PC-9 (cell line): ENCODE data around the gene TBX18.

Source experiments
- CTCF ChIP-seq: fragments of 200-600 bp; sonication (generic); conservative IDR thresholded peaks from 2 replicates; pipeline ENCODE4 v1.6.1; 2017; ENCODE audit warnings: mixed run types, antibody characterized with exemption, mild to moderate bottlenecking, moderate library complexity
- EZH2 ChIP-seq: fragments of 200-600 bp; sonication (generic); IDR thresholded peaks from 2 replicates; pipeline ENCODE4 v1.8.0; 2017; ENCODE audit warnings: antibody characterized with exemption, low read depth

GRCh38 chr6:84756466-84756865, 7.9 kb downstream of the TBX18 start:
- no peak for TF ChIP-seq CTCF
- no peak for TF ChIP-seq EZH2
